ENCODE results near the gene SPAST. TPM values are rescaled to one million over a fixed set of nuclear protein-coding genes. Genes with fewer than 3 reads are reported as not detected.

SPAST gene
- total and polyA plus RNA-seq, 2 of the 13 experiments (the other 11 are each of a cell fraction or from before 2014, with no cell fraction given), result 11.5 to 40.4 TPM

DNA sequence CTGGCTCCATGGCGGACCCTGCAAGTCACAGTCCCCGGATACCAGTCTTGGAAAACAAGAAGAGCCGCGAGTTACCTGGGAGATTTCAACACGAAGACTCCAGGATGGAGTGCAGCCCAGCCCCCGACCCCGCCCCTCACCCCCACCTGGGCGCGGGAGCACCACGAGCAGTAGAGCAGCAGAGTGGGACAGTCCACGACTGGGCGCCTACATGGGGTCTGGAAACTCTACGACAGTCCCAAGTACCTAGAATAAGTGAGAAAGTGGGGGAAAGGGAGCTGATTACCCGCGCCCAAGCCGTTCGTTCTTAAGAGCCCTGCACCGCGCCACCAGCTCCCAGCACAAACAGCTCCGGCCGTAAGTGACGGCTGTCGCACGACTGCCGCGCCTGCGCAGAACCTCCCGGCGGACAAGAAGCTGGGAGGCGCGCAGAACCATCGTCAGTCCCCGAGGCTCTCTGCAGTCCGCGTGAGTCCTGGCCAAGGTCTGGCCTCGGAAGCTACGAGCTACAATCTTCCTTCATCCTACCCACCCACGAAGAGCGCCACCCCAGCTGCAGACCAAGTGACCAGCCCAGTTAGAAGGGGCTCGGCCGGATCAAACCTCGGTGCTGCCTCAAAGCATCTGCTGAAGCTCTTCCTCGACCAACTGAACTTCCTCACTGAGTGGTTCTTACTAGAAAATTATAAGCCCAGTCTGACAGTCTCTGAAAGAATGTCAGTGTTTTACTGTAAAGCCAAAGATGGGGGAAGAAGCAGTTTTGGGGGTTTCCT is 23.7 kb upstream of the SPAST start, which contains the start of gene DPY30 (continued):
- TF ChIP-seq, protein P1, sequence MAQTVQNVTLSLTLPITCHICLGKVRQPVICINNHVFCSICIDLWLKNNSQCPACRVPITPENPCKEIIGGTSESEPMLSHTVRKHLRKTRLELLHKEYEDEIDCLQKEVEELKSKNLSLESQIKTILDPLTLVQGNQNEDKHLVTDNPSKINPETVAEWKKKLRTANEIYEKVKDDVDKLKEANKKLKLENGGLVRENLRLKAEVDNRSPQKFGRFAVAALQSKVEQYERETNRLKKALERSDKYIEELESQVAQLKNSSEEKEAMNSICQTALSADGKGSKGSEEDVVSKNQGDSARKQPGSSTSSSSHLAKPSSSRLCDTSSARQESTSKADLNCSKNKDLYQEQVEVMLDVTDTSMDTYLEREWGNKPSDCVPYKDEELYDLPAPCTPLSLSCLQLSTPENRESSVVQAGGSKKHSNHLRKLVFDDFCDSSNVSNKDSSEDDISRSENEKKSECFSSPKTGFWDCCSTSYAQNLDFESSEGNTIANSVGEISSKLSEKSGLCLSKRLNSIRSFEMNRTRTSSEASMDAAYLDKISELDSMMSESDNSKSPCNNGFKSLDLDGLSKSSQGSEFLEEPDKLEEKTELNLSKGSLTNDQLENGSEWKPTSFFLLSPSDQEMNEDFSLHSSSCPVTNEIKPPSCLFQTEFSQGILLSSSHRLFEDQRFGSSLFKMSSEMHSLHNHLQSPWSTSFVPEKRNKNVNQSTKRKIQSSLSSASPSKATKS (CRISPR knock-in tag; IDR thresholded peaks at IDR 0.05), result no peak
- TF ChIP-seq ZNF619 (CRISPR knock-in tag; IDR thresholded peaks at IDR 0.05), result peak; percentile 90; the same call in 1 of the 2 replicates
- peak; percentile 86; the same call in 1 of the 2 replicates for TF ChIP-seq TSC22D2 (CRISPR knock-in tag; IDR thresholded peaks at IDR 0.05; ENCODE audit: borderline replicate concordance)
- TF ChIP-seq NRL (CRISPR knock-in tag; IDR thresholded peaks at IDR 0.05; ENCODE audit: borderline replicate concordance), result peak; percentile 90
- no peak; the same call in 1 of the 2 replicates for TF ChIP-seq MEIS1 (CRISPR knock-in tag; IDR thresholded peaks at IDR 0.05; ENCODE audit: borderline replicate concordance)
- no peak for TF ChIP-seq ZNF577 (CRISPR knock-in tag; IDR thresholded peaks at IDR 0.05; ENCODE audit: borderline replicate concordance, low read depth)
- peak; percentile 81; the same call in 1 of the 2 replicates for TF ChIP-seq NFE2L1 (CRISPR knock-in tag; IDR thresholded peaks at IDR 0.05; ENCODE audit: borderline replicate concordance)
- no peak for TF ChIP-seq NFIB (CRISPR knock-in tag; IDR thresholded peaks at IDR 0.05; ENCODE audit: borderline replicate concordance)
- TF ChIP-seq ZKSCAN5 (CRISPR knock-in tag; IDR thresholded peaks at IDR 0.05), result 0 out of 2 replicates have a peak, but pooled peaks have one; percentile 60
- TF ChIP-seq PCBP2 (optimal IDR thresholded peaks at IDR 0.05; ENCODE audit: low read depth, low read length, poor library complexity, severe bottlenecking), result no peak
- peak; percentile 86; the same call in 1 of the 2 replicates for TF ChIP-seq ZNF543 (CRISPR knock-in tag; IDR thresholded peaks at IDR 0.05)
- no peak for TF ChIP-seq NCOA5 (CRISPR knock-in tag; IDR thresholded peaks at IDR 0.05)
- TF ChIP-seq, protein P2, sequence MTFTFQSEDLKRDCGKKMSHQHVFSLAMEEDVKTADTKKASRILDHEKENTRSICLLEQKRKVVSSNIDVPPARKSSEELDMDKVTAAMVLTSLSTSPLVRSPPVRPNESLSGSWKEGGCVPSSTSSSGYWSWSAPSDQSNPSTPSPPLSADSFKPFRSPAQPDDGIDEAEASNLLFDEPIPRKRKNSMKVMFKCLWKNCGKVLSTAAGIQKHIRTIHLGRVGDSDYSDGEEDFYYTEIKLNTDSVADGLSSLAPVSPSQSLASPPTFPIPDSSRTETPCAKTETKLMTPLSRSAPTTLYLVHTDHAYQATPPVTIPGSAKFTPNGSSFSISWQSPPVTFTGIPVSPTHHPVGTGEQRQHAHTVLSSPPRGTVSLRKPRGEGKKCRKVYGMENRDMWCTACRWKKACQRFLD (CRISPR knock-in tag; IDR thresholded peaks at IDR 0.05; ENCODE audit: borderline replicate concordance), result peak; percentile 91; the same call in 1 of the 2 replicates
- no peak for TF ChIP-seq ZNF652 (CRISPR knock-in tag; IDR thresholded peaks at IDR 0.05; ENCODE audit: borderline replicate concordance, low read depth)
- no peak; the same call in 1 of the 2 replicates for TF ChIP-seq ZFP82 (CRISPR knock-in tag; IDR thresholded peaks at IDR 0.05; ENCODE audit: borderline replicate concordance)
- no peak for TF ChIP-seq ZNF431 (CRISPR knock-in tag; IDR thresholded peaks at IDR 0.05; ENCODE audit: borderline replicate concordance, low read depth)
- peak; percentile 91 for TF ChIP-seq ZNF567 (CRISPR knock-in tag; IDR thresholded peaks at IDR 0.05; ENCODE audit: borderline replicate concordance)
- TF ChIP-seq HDAC1 (CRISPR knock-in tag; IDR thresholded peaks at IDR 0.05), result peak; percentile 92
- TF ChIP-seq ZFP62 (CRISPR knock-in tag; IDR thresholded peaks at IDR 0.05), result 0 out of 2 replicates have a peak, but pooled peaks have one; percentile 83
- TF ChIP-seq ZNF839 (CRISPR knock-in tag; IDR thresholded peaks at IDR 0.05; ENCODE audit: borderline replicate concordance), result peak; percentile 96; the same call in 1 of the 2 replicates
- TF ChIP-seq, protein P3, sequence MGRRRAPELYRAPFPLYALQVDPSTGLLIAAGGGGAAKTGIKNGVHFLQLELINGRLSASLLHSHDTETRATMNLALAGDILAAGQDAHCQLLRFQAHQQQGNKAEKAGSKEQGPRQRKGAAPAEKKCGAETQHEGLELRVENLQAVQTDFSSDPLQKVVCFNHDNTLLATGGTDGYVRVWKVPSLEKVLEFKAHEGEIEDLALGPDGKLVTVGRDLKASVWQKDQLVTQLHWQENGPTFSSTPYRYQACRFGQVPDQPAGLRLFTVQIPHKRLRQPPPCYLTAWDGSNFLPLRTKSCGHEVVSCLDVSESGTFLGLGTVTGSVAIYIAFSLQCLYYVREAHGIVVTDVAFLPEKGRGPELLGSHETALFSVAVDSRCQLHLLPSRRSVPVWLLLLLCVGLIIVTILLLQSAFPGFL (CRISPR knock-in tag; IDR thresholded peaks at IDR 0.05), result no peak
- TF ChIP-seq ZNF20 (CRISPR knock-in tag; IDR thresholded peaks at IDR 0.05), result no peak
- TF ChIP-seq RARA (CRISPR knock-in tag; IDR thresholded peaks at IDR 0.05), result peak; percentile 19; the same call in 1 of the 2 replicates
- TF ChIP-seq ZNF331 (CRISPR knock-in tag; IDR thresholded peaks at IDR 0.05), result peak; percentile 82
- peak; percentile 82 for TF ChIP-seq KAT7 (CRISPR knock-in tag; IDR thresholded peaks at IDR 0.05; ENCODE audit: borderline replicate concordance)
- peak; percentile 86; the same call in 1 of the 2 replicates for TF ChIP-seq ZNF713 (CRISPR knock-in tag; IDR thresholded peaks at IDR 0.05)

Data from HepG2 (cell line).